Effector memory CD8-positive, alpha-beta T cell (primary cell): ENCODE measurements around the gene PHF8.

Experiments
- ATAC-seq: fragments of 150-1000 bp; cut with Tn5 transposase; replicated peaks from 2 replicates; pipeline ENCODE4 v1.10.0; 2021; ENCODE audit warnings: mild to moderate bottlenecking, moderate library complexity
- DNase-seq, 3 experiments: peaks; one replicate each; pipeline ENCODE4 v3.0.0; 2021
- H3K27ac Mint-ChIP-seq, 2 donors: one replicate each; pipeline ENCODE4 v1.8.0; 2022; ENCODE audit warnings: mild to moderate bottlenecking in 2 of 2, mixed read lengths in 2 of 2, moderate library complexity in 2 of 2
- H3K27me3 Mint-ChIP-seq, 2 donors: one replicate each; pipeline ENCODE4 v1.8.0; 2022; ENCODE audit warnings: mixed read lengths in 2 of 2
- H3K36me3 Mint-ChIP-seq: one replicate; pipeline ENCODE4 v1.8.0; 2022; ENCODE audit warnings: mild to moderate bottlenecking, moderate library complexity, mixed read lengths; ENCODE audit not compliant: insufficient read depth
- H3K4me1 Mint-ChIP-seq, 2 donors: one replicate each; pipeline ENCODE4 v1.8.0; 2022; ENCODE audit warnings: low read depth in 2 of 2, mixed read lengths in 2 of 2
- H3K4me3 Mint-ChIP-seq, 2 donors: one replicate each; pipeline ENCODE4 v1.8.0; 2022; ENCODE audit warnings: mild to moderate bottlenecking in 2 of 2, mixed read lengths in 2 of 2, moderate library complexity in 2 of 2
- H3K9me3 Mint-ChIP-seq, 2 donors: one replicate each; pipeline ENCODE4 v1.8.0; 2022; ENCODE audit warnings: mixed read lengths in 2 of 2

The PHF8 gene

DNA sequence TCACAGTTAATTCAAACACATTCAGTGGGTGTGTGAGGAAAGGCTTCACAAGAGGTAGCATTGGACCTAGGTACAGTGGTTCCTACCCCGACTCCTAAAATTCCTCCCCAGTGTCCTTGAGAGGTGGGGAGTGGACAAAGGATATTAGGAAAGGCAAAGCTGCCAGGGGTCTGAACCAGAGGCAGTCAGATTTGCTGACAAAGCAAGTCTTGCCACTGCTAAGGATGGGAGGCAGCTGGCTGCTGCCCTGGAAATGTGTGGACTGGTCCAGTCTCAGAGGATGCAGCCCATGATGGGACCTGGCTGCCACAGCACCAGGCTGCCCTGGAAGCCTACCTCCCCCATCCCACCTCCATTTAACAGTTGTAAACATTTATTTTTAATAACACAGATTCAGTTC, 4.1 kb upstream of the PHF8 start:
- no peaks in the 10 kb centered on the region for H3K9me3 Mint-ChIP-seq

DNA sequence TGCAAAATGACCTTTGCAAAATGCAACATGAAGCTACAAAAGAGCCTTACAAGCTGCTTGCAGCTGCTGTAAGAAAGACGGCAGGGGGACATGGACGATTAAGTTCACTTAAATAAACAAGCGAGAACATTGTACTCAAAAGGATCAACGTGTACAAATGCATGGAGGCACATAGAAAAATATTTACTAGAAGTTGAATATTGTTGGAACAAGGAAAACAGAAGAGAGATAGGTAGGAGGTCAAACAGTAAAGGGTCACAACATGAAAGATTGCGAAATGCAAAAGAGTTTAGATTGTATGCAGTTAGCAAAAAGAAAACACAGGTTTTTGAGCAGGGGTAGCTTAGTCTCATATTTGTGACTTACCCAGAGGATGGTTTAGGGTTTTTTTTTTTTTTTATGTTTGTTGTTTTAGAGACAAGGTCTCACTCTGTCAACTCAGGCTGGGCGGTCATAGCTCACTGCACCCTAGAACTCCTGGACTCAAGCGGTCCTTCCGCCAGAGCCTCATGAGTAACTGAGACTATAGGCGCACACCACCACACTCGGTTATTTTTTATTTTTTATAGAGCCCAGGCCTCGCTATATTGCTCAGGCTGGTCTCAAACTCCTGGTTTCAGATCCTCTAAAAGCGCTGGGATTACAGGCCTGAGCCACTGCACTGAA, 1.4 kb upstream of the PHF8 start:
- H3K9me3 Mint-ChIP-seq = no peaks in the 10 kb centered on the region
- peak overlapping the region; percentile 89 to 90 for H3K4me3 Mint-ChIP-seq
- H3K27ac Mint-ChIP-seq = peak overlapping the region in 1 of 2 donors; percentile 93
- peaks cover 27% of the 10 kb centered on the region for H3K36me3 Mint-ChIP-seq
- peaks cover 8 to 12% of the 10 kb centered on the region in 2 donors for H3K4me1 Mint-ChIP-seq
- H3K27me3 Mint-ChIP-seq = no peaks in the 10 kb centered on the region
- DNase-seq (no peak), ATAC-seq (no peak)

More for the DNA sequence above, 4.1 kb upstream of the PHF8 start:
- DNase-seq (no peak), ATAC-seq (no peak)
- H3K4me3 Mint-ChIP-seq = no peak overlapping the region
- H3K36me3 Mint-ChIP-seq = peaks cover 11% of the 10 kb centered on the region
- H3K4me1 Mint-ChIP-seq = peaks cover 4 to 5% of the 10 kb centered on the region in 2 donors
- H3K27ac Mint-ChIP-seq = no peak overlapping the region
- H3K27me3 Mint-ChIP-seq = no peaks in the 10 kb centered on the region

DNA sequence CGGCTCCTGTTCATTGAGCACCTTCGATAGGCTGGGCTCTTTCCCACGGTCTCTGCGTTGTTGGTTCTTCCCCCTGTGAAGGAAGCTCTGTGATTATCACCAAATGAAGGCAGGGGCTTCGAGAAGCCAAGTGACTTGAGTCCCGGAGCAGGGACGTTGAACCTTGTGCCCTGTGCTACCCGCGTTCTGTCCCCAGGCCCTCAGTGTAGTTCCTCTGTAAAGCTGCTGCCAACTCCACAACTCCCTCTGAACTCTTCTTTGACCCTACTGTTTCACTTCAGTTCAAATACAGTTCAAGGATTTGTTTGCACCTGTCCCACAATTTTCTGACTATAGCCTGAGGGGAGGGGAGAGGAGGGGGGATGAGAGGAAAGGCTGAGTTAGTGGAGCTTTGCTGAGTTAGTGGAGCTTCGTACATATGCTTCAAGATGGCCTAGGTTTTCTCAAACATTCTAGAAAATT, 635 bp upstream of the PHF8 start:
- Mint-ChIP-seq H3K9me3 (no peaks in the 10 kb centered on the region), H3K36me3 (peaks cover 28% of the 10 kb centered on the region), H3K4me3 (peak overlapping the region; percentile 89 to 90), H3K27ac (peak overlapping the region; percentile 93 to 94), H3K4me1 (peaks cover 8 to 12% of the 10 kb centered on the region in 2 donors), H3K27me3 (no peaks in the 10 kb centered on the region)
- no peak for ATAC-seq
- no peak for DNase-seq

DNA sequence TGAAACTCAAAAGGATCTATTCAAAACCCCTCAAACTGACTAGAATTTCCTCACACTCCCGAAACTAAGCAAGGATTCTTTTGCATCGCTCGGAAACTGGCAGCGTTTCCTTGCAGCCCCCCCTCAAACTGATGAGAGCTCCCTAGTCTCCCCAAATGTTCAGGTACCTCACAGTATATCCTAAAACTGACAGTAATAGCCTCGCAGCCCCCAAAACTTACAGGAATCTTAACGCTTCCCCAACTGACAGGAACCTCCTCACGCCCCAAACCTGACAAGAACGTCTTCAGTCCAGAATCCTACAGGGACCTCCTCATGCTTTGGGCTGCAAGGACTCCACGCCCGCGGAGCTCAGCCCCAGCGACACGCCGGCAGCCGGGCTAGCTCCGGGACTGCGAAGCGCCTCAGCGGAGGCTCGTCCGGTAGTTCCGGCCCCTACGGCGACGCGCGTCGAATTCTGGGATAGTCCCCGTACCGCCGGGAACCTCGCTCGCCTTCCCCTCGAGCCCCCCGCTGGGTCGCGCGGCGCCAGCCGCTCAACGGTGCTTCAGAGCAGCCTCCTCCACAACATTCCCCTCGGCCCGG, 640 bp downstream of the PHF8 start:
- peak; percentile 11 for ATAC-seq
- Mint-ChIP-seq H3K4me1 (peaks cover 8 to 12% of the 10 kb centered on the region in 2 donors), H3K36me3 (peaks cover 34% of the 10 kb centered on the region), H3K27me3 (no peaks in the 10 kb centered on the region), H3K4me3 (peak overlapping the region; percentile 89 to 90), H3K27ac (peak overlapping the region; percentile 93 to 94), H3K9me3 (no peaks in the 10 kb centered on the region)
- peak in 1 of 3 experiments; percentile 21 for DNase-seq

DNA sequence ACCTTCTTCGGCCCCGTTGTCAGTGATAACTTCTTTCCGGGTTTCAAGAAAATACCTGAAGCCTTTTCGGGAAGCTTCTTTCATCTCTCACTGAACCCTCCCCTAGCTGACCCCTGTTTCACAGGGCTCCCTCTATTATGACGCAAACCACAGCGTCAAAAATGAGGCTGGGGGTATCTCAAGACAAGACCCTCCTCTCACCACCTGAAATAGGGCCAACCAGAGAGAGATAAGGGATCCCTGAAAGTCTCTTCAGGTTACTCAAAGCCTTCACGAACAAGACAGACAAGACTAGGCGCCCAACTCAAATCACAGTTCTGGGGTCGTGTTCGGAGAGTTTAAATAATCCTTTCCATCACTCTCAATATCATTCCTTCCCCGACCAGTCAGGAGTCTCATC, 1.2 kb downstream of the PHF8 start:
- Mint-ChIP-seq H3K4me1 (peaks cover 8 to 12% of the 10 kb centered on the region in 2 donors), H3K4me3 (peak overlapping the region; percentile 89 to 90), H3K36me3 (peaks cover 36% of the 10 kb centered on the region), H3K9me3 (no peaks in the 10 kb centered on the region), H3K27me3 (no peaks in the 10 kb centered on the region), H3K27ac (peak overlapping the region; percentile 93 to 94)
- DNase-seq (peak in 1 of 3 experiments; percentile 2), ATAC-seq (no peak)

DNA sequence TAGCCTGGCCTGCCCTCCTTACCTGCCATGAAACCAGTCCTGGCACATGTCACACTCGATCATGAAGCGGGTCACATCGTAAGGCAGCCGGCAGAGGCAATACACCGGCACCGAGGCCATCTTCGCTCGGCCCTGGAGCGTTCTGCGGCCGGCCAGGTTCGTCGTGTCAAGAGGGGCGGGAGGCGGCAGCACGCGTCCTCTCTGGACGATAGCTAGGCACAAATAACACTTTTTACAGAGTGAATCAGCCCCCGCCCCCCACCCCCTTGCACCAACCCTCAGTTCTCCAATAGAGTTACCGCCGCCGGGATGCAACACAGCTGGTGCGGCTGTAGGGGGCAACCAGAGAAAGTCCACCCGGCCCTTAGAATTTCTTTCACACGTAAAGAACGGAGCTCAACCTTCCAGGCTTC, 1.7 kb downstream of the PHF8 start:
- peaks cover 36% of the 10 kb centered on the region for H3K36me3 Mint-ChIP-seq
- no peaks in the 10 kb centered on the region for H3K9me3 Mint-ChIP-seq
- H3K27me3 Mint-ChIP-seq = no peaks in the 10 kb centered on the region
- H3K27ac Mint-ChIP-seq = peak overlapping the region; percentile 93 to 94
- H3K4me3 Mint-ChIP-seq = peak overlapping the region; percentile 89 to 90
- peaks cover 8 to 12% of the 10 kb centered on the region in 2 donors for H3K4me1 Mint-ChIP-seq
- no peak for ATAC-seq
- DNase-seq = peak; percentile 10 to 32 (median 14)

DNA sequence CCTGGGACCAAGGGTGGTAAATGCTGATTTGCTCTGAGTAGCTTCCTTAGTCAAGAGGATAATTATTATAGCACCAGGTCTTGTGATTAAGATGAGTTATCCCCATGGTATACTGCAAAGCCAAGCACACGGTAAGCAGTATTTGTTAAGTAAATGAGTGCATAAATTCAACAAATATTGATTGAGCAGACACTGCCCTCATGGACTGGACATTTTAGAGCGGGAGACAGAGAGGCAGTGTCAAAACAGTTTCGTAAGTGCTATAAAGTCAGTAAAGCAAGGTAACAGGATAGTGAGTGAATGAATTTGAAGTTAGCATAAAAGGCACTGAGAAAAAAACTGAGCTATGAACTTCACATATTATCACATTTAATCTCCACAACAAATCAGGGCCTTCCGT, 13.9 kb downstream of the PHF8 start:
- DNase-seq (no peak), ATAC-seq (no peak)
- Mint-ChIP-seq H3K4me1 (peaks cover 22 to 28% of the 10 kb centered on the region in 2 donors), H3K27ac (peak overlapping the region in 1 of 2 donors; percentile 62), H3K36me3 (peaks cover 63% of the 10 kb centered on the region), H3K9me3 (no peaks in the 10 kb centered on the region), H3K4me3 (no peak overlapping the region), H3K27me3 (no peaks in the 10 kb centered on the region)

DNA sequence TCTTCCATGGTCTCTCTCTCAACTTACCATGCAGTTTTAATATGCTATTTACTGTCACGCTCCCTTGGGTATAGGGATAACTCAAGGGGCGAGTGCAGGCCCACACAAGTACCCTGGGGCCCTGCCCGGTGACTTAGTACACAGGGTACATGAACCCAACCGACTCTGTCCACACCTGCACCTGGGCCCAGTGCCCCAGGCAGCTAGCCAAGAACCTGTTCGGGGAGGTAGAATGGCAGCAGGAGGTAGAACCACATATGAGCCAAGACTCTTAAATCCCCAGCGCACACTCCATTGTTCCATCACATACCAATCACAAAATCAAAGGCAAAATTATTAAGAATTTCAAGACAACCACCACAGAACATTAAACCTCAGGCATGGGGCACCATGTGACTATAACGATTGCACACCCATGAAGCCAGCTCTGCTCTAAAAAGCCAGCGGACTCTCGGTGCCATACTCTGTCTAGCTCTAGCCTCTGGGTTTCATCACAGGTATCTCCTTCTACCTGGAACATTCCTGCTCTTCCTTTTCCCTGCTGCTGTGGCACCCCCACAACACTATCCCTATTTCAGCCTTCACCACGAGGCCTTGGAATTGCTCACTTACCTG, 14.6 kb downstream of the PHF8 start:
- peak overlapping the region; percentile 23 to 62 for H3K27ac Mint-ChIP-seq

DNA sequence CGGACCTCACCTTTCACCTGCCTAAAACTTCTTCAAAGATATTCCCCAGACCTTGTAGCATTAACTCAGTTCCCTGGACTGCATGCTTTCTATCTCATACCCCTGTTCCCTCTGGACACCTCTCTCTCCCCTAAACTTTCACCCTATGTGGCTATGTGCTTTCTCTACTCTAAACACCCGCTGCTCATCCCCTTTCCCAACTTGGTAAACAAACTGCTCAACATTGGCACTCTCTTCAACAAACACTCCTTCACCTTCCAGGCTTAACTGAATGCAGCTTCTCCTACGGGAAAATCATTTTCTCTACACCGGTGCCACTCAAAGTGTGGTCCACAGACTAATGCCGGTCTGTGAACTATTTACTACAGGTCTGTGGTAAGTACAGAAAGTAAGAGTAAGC, 19.9 kb downstream of the PHF8 start:
- H3K4me3 Mint-ChIP-seq = no peak overlapping the region
- H3K36me3 Mint-ChIP-seq = peaks cover 60% of the 10 kb centered on the region
- H3K9me3 Mint-ChIP-seq = no peaks in the 10 kb centered on the region
- peaks cover 11 to 24% of the 10 kb centered on the region in 2 donors for H3K4me1 Mint-ChIP-seq
- no peaks in the 10 kb centered on the region for H3K27me3 Mint-ChIP-seq
- peak overlapping the region in 1 of 2 donors; percentile 44 for H3K27ac Mint-ChIP-seq
- DNase-seq (no peak), ATAC-seq (no peak)

More for the DNA sequence above, 14.6 kb downstream of the PHF8 start:
- Mint-ChIP-seq H3K9me3 (no peaks in the 10 kb centered on the region), H3K4me1 (peaks cover 22 to 30% of the 10 kb centered on the region in 2 donors), H3K27me3 (no peaks in the 10 kb centered on the region), H3K36me3 (peaks cover 58% of the 10 kb centered on the region), H3K4me3 (no peak overlapping the region)
- ATAC-seq (no peak), DNase-seq (no peak)

DNA sequence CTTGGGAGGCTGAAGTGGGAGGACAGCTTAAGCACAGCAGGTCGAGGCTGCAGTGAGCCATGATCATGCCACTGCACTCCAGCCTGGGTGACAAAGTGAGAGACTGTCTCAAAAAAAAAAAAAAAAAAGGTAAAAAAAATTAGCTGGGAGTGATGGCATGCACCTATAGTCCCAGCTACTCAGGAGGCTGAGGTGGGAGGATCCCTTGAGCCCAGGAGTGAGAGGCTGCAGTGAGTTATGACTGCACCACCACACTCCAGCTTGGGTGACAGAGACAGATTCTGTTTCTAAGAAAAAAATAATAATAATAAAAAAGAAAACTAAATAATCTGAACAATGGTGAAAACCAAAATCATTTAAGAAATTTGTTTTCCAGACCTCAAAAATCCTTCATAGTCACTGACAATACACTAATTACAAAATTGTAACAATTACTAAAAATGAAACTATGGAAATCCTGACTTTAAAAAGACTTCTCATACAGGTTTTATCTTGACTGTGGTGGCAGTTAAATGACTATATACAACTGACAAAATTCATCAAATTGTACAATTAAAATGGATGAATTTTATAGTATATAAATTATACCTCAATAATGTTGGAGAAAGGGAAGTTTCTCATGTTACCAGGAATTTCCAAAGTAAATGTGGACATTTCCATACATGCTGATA, 31.3 kb downstream of the PHF8 start:
- Mint-ChIP-seq H3K4me3 (no peak overlapping the region), H3K36me3 (peaks cover 64% of the 10 kb centered on the region), H3K27ac (no peak overlapping the region), H3K9me3 (no peaks in the 10 kb centered on the region), H3K27me3 (no peaks in the 10 kb centered on the region), H3K4me1 (peaks cover 0 to 3% of the 10 kb centered on the region in 2 donors)
- ATAC-seq (no peak), DNase-seq (no peak)

DNA sequence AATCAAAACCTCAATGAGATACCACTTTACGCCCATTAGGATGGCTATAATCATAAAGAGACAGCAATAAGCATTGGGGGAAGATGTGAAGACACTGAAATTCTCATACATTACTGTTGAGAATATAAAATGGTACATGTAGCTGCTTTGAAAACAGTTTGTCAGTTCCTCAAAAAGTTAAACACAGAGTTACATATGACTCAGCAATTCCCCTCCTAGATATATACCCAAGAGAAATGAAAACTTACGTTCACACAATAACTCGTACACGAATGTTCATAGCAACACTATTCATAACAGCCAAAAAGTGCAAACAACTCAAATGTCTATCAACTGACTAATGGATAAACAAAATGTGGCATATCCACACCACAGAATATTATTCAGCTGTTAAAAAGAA, 36.6 kb downstream of the PHF8 start:
- no peaks in the 10 kb centered on the region for H3K9me3 Mint-ChIP-seq
- no peak for ATAC-seq
- peaks cover 71% of the 10 kb centered on the region for H3K36me3 Mint-ChIP-seq
- no peak for DNase-seq
- H3K4me3 Mint-ChIP-seq = no peak overlapping the region
- no peak overlapping the region for H3K27ac Mint-ChIP-seq
- no peaks in the 10 kb centered on the region for H3K27me3 Mint-ChIP-seq
- peaks cover 0 to 3% of the 10 kb centered on the region in 2 donors for H3K4me1 Mint-ChIP-seq

DNA sequence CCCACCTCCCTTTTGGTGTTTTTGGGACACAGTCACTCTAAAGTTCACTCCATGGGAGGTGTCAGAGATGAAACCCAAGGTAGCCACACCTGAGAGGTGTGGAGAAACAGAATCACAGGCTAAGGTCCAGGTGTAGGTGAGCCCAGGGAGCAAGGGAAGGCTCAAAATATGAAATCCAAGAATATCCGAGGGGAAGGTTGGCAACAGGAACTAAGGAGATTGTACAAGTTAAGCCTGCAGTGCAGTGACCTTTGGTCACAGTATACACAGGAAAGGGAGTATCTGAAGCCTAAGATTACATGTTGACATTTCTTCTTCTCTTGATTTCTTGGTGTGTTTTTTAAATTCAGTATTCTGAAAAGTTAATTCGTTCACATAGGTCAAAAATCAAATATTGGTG, 46.5 kb downstream of the PHF8 start:
- Mint-ChIP-seq H3K9me3 (no peaks in the 10 kb centered on the region), H3K27ac (no peak overlapping the region), H3K4me3 (no peak overlapping the region), H3K27me3 (no peaks in the 10 kb centered on the region), H3K4me1 (no peaks in the 10 kb centered on the region), H3K36me3 (peaks cover 68% of the 10 kb centered on the region)
- no peak for ATAC-seq
- no peak for DNase-seq

DNA sequence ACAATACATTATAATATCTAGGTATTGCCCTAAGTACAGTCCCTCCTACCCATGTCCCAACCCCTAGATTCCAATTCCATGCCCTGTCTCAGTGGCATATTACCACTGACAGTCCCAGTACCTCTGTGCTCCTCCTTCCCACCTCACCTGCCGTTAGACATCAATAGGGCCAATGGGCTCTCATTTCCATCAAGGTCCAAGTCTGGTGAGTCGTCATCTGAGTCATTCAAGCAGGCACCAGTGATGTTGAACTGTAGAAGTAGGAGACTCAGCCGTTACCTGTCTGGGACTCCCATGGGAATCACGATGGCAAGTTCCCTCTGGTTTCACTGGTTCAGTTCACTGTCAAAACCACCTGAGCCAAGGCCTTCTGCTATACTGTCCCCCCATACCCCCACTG, 51.7 kb downstream of the PHF8 start:
- H3K4me3 Mint-ChIP-seq = no peak overlapping the region
- no peaks in the 10 kb centered on the region for H3K9me3 Mint-ChIP-seq
- ATAC-seq = no peak
- DNase-seq = no peak
- no peaks in the 10 kb centered on the region for H3K4me1 Mint-ChIP-seq
- H3K36me3 Mint-ChIP-seq = peaks cover 49% of the 10 kb centered on the region
- peak overlapping the region in 1 of 2 donors; percentile 46 for H3K27ac Mint-ChIP-seq
- no peaks in the 10 kb centered on the region for H3K27me3 Mint-ChIP-seq
